ENCODE results near the gene CBS.
"Not testable (repeated sequence)": the region's sequence is repeated elsewhere in the genome, so short reads cannot be mapped to it uniquely, and the experiment has no call there.

Gene CBS

DNA sequence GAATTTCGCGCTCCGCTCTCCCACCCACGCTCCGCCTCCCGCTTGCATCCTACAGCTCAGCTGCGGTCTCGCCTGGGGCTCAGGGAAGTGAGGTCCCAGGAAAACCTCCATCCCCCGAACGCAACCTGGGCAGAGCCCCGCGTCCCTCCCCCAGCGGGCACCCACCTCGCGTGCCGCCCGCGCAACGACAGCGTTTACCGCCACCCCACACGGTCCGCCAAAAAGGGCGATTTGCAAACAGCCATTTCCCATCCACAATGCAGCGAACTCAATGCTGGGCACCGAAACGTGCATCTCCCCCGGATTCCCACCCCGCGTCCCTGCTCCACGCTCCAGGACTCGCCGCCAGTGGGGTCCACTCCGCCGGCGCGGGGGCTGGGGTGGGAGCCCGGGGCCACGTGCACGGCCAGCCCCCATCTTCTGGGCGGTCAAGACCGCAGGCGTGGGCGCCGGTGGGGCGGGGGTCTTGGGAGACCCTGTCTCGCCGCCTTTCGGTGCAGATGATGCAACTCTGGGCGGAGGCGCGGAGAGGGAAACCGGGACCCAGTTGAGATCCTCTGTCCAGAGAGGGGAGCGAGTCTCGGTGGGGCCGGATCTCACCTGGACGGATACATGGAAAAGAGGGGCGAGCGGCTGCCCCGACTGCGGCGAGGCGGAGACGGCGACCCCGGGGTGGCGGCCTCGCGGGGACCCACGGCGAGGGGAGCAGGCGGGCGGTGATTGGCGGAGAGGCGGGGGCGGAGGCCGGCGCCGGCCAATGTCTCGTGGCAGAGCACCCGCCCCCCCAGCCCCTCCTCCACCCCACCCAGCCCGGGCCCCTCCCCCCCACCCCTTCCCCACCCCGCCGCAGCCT is at the start of gene CBS:
Gene CBS, minus strand, starts transcription at position 666 of the 853 bp plus-strand sequence. CDS start 3,642 bp downstream, outside the sequence.
- H3K27ac ChIP-seq, H3K4me3 ChIP-seq: not testable (repeated sequence)

DNA sequence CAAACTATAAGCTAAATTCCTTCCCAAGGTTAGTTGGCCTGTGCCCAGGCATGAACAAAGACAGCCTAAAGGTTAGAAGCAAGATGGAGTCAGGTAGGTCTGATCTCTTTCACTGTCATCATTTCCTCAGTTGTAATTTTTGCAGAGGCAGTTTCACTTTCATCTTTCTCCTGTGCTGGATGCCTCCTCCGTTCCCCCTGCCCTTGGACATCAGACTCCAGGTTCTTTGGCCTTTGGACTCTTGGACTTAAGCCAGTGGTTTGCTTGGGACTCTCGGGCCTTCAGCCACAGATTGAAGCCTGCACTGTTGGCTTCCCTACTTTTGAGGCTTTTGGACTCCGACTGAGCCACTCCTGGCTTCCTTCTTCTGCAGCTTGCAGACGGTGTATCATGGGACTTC is 40.3 kb upstream of the CBS start:
- H3K27ac ChIP-seq, H3K4me3 ChIP-seq: not testable (repeated sequence)

DNA sequence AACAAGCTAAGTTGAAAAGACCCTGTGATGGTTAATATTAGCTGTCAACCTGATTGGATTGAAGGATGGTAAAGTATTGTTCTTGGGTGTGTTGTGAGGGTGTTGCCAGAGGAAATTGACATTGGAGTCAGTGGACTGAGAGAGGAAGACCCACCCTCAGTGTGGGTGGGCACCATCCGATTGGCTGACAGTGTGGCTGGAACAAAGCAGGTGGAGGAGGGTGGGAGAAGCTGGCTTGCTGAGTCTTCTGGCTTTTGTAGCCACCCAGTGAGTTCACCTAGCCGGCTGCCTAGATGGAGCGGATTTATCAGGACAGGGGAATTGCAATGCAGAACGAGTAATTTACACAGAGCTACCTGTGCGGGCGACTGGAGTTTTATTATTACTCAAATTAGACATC is 38.8 kb upstream of the CBS start:
- not testable (repeated sequence) for H3K27ac ChIP-seq, H3K4me3 ChIP-seq

DNA sequence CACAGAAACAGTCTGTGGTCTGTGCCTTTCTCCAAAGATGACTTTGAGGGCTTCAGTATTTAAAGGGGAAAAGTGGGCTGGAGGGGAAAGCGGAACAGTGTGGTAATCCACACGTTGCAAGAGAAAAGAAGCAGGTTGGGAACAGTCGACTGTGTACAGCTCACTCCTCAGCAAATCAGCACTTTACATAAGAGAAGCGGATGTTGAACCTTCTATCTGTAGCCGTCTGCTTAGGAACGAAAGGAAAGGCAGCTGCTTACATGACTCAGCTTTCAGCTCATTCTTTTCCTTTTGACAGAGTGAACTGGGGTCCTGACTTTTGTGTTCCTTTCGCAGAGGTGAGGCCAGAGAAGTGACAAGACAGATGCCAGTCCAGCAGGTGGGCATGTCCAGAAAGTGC is 33.4 kb upstream of the CBS start:
- not testable (repeated sequence) for H3K27ac ChIP-seq

DNA sequence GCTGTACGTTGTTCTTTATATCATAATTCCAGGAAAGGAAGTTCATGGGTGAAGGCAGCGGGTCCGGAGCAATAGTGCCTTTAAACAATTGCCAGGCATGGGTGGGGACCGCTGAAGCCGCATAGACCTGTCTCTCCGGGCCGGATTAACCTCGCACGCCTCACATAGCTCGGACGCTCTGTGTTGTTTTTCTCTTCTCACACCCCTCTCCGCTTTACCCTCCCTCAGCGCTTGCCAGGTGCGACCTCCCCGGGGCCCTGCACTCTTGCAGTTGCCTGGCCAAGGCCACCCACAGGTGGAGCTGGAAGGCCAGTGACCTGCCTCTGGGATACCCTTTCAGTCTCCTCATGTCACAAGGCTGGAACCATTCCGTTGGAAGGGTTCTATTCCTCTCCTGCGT is 32.5 kb upstream of the CBS start:
- H3K27ac ChIP-seq, H3K4me3 ChIP-seq: not testable (repeated sequence)

More for the DNA sequence above, 33.4 kb upstream of the CBS start:
- H3K4me3 ChIP-seq, result not testable (repeated sequence)

DNA sequence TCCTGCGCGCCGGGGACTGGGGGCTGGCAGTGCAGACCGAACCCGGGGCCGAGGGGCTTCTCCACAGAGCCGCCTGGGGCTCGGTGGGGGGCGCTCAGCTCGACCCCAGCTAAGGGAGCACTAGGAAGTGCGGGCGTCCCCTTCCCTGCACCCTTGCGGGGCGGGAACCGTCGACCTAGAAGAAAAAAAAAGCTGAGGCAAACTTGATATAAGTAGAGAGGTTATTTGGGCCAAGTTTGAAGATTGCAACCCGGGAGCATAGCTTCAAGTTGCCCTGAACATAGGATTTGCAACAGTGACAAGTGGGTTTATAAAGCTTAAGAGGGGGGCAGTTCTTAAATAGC is 32.1 kb upstream of the CBS start:
- not testable (repeated sequence) for H3K27ac ChIP-seq, H3K4me3 ChIP-seq

DNA sequence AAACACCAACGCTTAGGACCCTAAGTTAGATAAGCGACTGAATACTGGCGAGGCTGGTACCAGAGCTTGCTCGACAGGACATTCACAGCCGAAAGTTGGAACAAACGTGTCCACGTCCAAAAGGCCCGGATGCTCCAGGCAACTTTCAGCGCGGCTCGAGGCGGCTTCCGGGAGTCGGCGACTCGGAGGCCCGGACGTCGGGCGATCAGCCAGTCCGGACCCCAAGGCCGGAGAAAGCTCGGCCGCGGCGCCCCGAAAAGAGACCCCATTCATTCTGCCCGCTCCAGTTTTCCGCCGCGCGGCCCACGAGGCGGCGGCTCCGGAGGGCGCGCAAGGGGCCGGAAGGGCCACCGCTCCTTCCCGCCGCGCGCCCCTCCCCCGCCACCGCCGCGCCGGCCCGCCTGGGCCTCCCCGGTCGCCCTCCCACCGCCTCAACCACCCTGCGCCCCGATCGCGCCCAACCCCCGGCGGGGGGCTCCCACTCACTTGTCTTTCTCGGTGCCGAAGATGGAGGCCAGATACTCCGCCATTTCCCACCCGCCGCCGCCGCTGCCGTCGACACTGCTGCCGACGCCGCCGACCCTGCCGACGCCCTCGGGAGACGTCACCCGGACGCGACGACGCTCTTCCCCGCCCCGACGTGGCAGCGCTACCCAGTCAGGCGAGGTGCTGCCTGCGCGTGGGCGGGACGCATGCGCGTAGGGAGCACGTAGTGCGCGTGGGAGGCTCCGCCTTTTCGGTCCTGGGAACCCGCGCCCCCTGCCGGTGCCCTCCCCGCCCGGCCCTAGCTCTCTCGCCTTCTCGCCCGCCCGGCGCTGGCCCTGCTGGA is 31.5 kb upstream of the CBS start, which contains the start of gene U2AF1:
Gene U2AF1, minus strand, starts transcription at position 606 of the 829 bp plus-strand sequence. Its CDS starts 76 bp downstream, at position 530.
- Histone ChIP-seq H3K4me3 (peak within 1 kb of the TSS in 6 of 7 experiments; percentile 39 to 56 (median 47)), H3K27ac (peak within 1 kb of the TSS in 14 of 21 experiments; percentile 62 to 94 (median 81))

DNA sequence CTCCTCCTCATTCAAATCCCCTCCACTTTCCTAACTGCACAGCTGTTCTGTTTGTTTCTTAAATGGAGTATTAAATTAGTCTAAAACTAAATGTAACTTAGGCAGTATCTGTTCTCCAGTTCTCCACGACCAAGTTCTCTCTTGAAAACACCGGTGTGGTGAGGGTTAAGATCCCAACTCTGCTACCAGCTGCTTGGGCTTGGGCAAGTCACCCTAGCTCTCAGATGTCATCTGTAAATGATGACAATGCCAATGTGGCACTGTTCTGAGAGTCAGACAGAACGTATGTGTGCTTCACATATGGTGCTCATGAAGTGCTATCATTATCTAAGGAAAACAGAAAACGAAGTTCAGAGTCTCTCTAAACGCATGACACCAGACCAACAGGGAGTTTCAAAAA is 29.0 kb upstream of the CBS start:
- not testable (repeated sequence) for H3K27ac ChIP-seq, H3K4me3 ChIP-seq

DNA sequence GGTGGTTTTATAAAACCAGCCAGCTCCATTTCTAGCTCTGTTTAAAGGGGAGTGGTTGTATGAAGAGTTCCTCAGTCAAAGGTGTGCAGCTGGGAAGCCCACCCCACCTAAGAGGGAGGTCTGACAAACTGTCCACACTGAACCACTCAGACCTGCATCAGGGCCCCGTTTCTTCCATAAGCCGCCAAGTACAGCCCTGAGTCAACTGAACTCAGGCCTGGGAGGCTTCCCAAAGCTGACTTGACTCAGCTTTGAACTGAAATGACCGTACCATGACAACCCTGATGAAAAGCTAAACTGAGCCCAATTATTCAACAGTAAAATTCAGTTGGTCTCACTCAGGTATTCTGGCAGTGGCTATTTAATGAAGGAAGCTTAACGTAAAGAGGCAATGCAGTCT is 26.6 kb upstream of the CBS start:
- H3K27ac ChIP-seq, H3K4me3 ChIP-seq: not testable (repeated sequence)

DNA sequence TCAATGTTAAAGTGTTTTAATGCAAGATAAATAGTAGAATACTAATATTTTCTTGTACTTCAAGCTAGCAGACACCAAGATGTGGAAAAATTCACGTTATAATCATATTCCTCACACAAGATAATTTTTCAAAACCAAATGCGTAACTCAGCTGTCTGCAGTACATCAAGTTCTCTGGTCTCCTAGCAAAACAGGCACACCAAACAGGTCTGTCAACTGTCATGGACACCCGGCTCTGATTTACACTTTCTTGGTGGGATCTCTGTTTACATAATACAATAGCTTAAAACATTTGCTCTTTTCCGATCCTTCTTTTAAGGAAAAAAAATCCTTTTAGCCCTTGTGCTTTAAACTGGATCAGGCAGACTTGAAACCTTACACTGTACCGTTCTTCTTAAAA is 26.0 kb upstream of the CBS start:
- not testable (repeated sequence) for H3K27ac ChIP-seq, H3K4me3 ChIP-seq

DNA sequence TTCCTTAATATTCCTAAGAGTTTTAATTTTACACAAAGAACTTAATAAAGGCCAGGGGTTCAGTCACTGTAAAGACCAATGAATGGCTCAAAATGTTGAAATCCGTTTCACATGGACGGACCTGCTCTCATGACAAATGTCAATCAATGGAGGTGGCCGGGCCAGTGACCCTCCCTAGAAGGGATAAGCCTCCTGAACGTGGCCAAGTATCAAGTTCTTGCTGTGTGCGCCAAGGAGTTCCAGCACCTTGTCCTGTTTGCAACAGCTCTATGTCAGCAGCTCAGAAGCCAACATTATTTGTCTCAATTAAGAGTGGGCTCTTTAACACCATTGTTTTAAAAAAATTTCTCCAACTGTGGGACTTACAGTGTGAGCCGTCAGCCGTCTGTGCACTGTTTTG is 25.4 kb upstream of the CBS start:
- not testable (repeated sequence) for H3K27ac ChIP-seq

DNA sequence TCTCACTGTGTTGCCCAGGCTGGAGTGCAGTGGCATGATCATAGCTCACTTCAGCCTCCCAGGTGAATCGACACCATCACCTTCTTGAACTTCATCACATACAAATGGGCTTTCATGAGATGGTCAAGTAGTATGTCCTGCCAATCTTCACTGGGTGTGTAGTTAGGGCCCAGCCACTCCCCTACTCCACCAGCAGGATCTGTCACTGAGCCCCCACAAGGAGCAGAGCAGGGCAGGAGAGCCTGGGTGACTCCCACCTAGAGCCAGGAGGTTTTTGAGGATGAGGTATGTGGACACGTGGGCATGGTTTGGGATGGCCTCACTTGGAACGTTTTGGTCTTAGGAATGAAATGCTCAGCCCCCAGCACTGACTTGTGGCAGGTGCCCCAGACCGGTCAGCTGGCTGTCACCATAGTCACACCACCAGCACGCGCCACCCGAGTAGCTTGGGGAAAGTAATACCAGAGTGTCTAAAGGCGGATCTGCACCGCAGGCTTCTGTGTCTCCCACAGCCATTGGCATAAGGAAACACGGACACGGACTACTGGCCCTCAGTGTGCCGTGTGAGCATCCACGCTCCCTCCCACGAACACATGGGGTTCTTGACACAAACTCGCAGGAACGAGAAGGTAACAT is 16.5 kb upstream of the CBS start:
- H3K27ac ChIP-seq, H3K4me3 ChIP-seq: not testable (repeated sequence)

More for the DNA sequence above, 25.4 kb upstream of the CBS start:
- not testable (repeated sequence) for H3K4me3 ChIP-seq

DNA sequence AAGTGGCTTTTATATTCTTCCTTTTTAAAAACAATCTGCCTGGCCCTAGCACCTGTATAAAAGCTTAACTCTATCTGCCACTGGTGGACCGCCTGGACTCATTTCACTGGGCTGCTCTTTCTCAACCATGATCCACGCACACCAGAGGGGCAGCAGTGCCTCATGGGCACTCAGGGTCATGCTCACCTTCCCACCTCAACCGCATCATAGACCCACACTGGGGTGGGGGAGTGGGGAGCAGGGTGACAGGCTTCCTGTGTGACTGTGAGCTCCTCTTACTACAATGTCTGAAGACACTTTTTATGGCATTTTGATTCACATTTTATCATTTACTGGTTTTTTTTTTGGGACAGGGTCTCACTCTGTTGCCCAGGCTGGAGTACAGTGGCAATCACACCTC is 15.3 kb upstream of the CBS start:
- H3K27ac ChIP-seq, H3K4me3 ChIP-seq: not testable (repeated sequence)

DNA sequence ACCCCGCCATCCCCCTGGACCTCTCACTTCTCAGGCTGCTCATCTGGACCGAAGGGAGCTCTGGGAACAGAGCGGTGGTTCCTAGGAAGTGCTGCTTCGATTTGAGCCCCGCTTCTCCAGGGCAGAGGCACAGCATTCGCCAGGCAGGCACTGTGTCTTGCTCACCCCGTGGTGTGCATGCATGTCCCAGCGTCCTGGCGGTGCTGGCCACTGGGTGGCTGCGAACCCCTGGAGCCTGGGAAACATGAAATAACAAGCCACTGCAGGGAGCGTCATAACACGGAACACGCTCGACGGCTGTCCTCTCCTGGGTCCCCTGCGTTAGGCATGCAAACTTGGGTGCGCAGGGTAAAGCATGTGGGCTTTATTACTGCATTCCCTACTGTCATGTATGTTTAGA is 13.8 kb upstream of the CBS start:
- H3K27ac ChIP-seq, H3K4me3 ChIP-seq: not testable (repeated sequence)

DNA sequence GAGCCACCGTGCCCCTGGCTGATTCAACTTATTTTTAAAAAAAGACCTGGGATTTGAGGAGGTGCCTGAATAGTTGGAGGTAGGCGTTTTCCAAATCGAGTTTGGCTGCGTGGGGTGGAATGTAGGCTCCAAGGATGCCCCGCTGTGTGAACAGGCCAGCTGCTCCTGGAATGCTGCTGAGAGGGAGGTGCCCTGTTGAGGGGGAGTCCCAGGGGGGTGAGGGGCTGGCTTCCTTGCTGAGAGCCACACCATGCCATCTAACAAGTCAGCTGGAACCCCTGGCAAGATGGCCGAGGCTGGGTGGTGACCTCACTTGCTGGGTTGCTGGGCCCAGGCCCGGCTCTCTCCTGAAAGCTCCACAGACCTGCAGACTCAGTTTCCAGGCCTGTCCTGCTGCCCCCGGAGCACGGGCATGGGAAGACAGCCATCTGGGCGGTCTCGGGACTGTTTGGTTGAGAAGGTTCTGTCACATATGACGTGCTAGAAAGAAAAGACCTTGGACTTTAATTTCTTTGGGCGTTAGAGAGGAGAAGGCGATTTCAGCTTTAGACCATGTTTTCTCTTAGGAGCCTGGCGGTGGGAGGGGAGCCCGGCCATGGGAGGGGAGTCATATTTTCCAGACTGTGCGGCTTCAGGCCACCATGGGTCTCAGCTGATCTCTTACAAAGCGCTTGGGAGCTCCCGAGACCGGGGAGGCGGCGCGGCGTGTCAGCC is 7.1 kb upstream of the CBS start:
- not testable (repeated sequence) for H3K27ac ChIP-seq, H3K4me3 ChIP-seq

DNA sequence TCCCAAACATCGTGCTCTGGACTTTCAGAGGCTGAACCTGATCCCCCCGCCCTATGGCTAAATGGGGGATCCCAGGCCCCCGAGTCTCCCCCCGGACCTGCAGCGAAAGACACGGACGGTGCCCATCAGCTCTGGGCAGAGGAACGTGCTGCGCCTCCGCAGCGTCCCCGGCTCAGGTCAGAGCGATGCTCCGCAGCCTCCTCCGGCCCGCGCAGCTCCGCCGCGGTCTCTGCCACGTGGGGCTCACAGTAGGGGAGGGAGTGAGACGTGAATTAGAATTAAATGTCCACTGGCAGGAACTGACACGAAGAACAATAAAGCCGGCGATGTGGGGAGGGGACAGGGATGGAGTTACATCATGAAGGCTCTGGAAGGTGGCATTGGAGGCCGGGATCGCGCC is 1.0 kb upstream of the CBS start:
- not testable (repeated sequence) for H3K4me3 ChIP-seq, H3K27ac ChIP-seq

DNA sequence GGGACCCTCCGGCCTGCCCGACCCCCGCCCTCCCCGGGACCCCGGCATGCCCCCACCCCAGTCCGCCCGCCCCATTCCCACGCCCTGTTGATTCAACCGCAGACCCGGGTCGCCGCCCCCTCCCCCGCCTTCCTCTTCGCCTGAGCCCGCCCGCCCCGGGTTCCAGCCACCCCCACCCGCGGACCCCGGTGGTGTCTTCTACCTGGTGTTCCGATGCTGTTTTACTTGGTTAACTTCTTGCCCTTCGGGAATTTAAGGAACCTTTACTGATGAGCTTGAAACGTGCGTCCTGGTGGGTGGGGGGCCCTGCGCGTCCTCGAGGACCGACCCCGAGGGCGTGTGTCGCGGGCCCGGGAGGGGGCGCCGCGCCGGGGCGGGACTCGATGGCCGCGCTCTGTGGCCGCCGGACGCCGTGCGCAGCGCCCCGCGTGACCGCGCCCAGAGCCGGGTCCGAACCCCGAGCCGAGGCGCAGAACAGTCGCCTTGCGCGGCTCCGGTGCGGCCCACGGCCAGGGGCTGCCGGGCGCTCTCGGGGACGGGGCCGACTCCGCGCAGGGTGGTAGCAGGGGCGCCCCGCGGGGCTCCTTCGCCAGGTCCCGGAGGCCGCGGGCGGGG is 495 bp upstream of the CBS start:
- not testable (repeated sequence) for H3K27ac ChIP-seq, H3K4me3 ChIP-seq

DNA sequence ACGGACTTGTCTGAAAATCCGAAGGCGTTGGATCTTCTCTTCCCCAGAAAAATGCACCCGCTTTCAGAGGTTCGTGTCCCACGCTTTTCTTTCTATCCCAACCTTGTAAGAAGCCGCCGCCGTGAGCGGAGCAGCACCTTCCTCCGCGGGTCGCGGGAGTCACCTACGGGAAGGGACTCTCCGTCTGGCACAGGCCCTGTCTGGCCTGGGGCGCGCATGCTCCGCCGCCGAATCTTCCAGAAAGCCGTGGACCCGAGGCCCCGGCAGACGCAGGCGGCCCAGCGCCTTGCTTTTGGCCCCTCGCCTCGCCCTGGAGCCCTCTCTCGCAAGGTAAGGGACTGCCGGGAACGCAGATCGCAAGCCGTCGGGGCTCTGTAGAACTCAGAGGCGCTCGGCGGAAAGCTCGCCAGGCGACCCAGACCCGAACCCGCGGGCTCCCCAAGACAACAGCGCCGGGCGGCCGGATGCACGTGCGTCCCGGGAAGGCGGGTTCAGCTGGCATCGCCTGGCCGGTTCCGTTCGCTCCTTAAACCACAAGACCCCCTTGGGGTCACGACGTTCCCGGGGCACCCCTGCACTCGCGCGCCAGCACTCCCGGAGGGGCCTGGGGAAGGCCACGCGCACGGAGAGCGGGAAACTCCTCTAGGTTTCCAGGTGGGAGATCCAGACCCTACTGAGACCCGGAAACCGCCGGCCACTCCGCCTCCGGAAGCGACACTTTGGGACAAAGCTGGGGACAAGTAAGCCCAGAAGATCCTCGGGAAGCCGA is 1.1 kb downstream of the CBS start:
- H3K27ac ChIP-seq, H3K4me3 ChIP-seq: not testable (repeated sequence)

DNA sequence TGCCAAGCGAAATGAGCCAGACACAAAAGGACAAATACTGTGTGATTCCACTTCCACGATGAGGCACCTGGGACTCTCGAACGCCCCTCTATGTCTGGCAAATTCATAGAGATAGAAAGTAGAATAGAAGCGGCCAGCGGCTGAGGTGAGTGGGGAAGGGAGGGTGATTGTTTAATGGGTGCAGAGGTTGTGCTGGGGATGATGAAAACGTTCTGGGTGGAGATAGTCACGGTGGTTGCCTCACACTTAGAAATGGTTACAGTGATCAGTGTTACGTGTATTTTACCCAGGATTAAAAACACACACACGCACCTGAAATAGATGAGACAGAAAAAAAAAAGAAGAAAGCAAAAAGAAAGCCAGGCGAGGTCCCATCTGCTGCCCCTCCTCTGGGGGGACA is 2.9 kb downstream of the CBS start:
- H3K4me3 ChIP-seq, H3K27ac ChIP-seq: not testable (repeated sequence)

Measured in skin epidermis (tissue), 12 donors.